SK-N-SH treated with all-trans-retinoic acid at 6 μM for 48 hours (cell line): ENCODE results near the gene EMP3.

Source experiments
- ATAC-seq: fragments of 200-7000 bp; cut with Tn5 transposase; 3 replicates; pipeline ENCODE4 v1.9.1; 2020; ENCODE audit warnings: mild to moderate bottlenecking, moderate library complexity
- BACH2 ChIP-seq: fragments of 250-450 bp; sonication (Bioruptor Pico); IDR thresholded peaks from 2 replicates; pipeline ENCODE4 v1.9.0; 2021; ENCODE audit warnings: mild to moderate bottlenecking, borderline replicate concordance
- CSDC2 ChIP-seq: fragments of 250-450 bp; sonication (Bioruptor Pico); IDR thresholded peaks from 2 replicates; pipeline ENCODE4 v1.5.0; 2020; ENCODE audit warnings: mild to moderate bottlenecking, moderate library complexity
- CSRNP3 ChIP-seq: fragments of 250-450 bp; sonication (Bioruptor Pico); IDR thresholded peaks from 2 replicates; pipeline ENCODE4 v1.5.1; 2021; ENCODE audit warnings: mild to moderate bottlenecking, moderate library complexity
- ISL1 ChIP-seq: fragments of 250-450 bp; sonication (Bioruptor Pico); IDR thresholded peaks from 2 replicates; pipeline ENCODE4 v2.1.2; 2022; ENCODE audit warnings: mild to moderate bottlenecking, moderate library complexity
- OSR1 ChIP-seq: fragments of 250-450 bp; sonication (Bioruptor Pico); IDR thresholded peaks from 2 replicates; pipeline ENCODE4 v1.8.0; 2022; ENCODE audit warnings: moderate library complexity, mild to moderate bottlenecking, inconsistent platforms
- PATZ1 ChIP-seq: fragments of 250-450 bp; sonication (Bioruptor Pico); IDR thresholded peaks from 2 replicates; pipeline ENCODE4 v1.8.0; 2020; ENCODE audit warnings: mild to moderate bottlenecking, moderate library complexity, borderline replicate concordance
- PPARA ChIP-seq: fragments of 250-450 bp; sonication (Bioruptor Pico); IDR thresholded peaks from 2 replicates; pipeline ENCODE4 v1.5.0; 2020; ENCODE audit warnings: mild to moderate bottlenecking, borderline replicate concordance
- RARB ChIP-seq: fragments of 250-450 bp; sonication (Bioruptor Pico); IDR thresholded peaks from 2 replicates; pipeline ENCODE4 v1.8.0; 2021; ENCODE audit warnings: mild to moderate bottlenecking, moderate library complexity
- TCF4 ChIP-seq: fragments of 250-450 bp; sonication (Bioruptor Pico); IDR thresholded peaks from 2 replicates; pipeline ENCODE4 v1.8.0; 2021; ENCODE audit warnings: mild to moderate bottlenecking, moderate library complexity, borderline replicate concordance
- TSHZ2 ChIP-seq: fragments of 250-450 bp; sonication (Bioruptor Pico); IDR thresholded peaks from 2 replicates; pipeline ENCODE4 v1.5.0; 2020; ENCODE audit warnings: mild to moderate bottlenecking, moderate library complexity
- ZC3H10 ChIP-seq: fragments of 250-450 bp; sonication (Bioruptor Pico); IDR thresholded peaks from 2 replicates; pipeline ENCODE4 v1.5.1; 2021; ENCODE audit warnings: mild to moderate bottlenecking, moderate library complexity
- ZNF565 ChIP-seq: fragments of 450-650 bp; formaldehyde crosslinking; conservative IDR thresholded peaks from 2 replicates; pipeline ENCODE4 v1.5.0; 2020; ENCODE audit warnings: low read depth, mild to moderate bottlenecking, moderate library complexity
- ZNF70 ChIP-seq: fragments of 450-650 bp; formaldehyde crosslinking; IDR thresholded peaks from 2 replicates; pipeline ENCODE4 v1.5.0; 2020; ENCODE audit warnings: mild to moderate bottlenecking, moderate library complexity
- ZNF8 ChIP-seq: fragments of 450-650 bp; formaldehyde crosslinking; IDR thresholded peaks from 2 replicates; pipeline ENCODE4 v1.5.0; 2020; ENCODE audit warnings: mild to moderate bottlenecking, moderate library complexity
- TF ChIP-seq, protein P1 (sequence below): fragments of 250-450 bp; sonication (Bioruptor Pico); IDR thresholded peaks from 2 replicates; pipeline ENCODE4 v1.5.1; 2020; ENCODE audit warnings: low read depth, mild to moderate bottlenecking, moderate library complexity
- TF ChIP-seq, protein P2 (sequence below): fragments of 250-450 bp; sonication (Bioruptor Pico); IDR thresholded peaks from 2 replicates; pipeline ENCODE4 v1.8.0; 2021; ENCODE audit warnings: low read depth, mild to moderate bottlenecking, moderate library complexity, borderline replicate concordance

EMP3 gene

GRCh38 chr19:48344892-48345291 is 19.5 kb downstream of the EMP3 start (continued):
- TF ChIP-seq TSHZ2 (CRISPR knock-in tag) (no peak), ZC3H10 (CRISPR knock-in tag) (no peak)

- ATAC-seq = no peak
Measured at GRCh38 chr19:48346191-48346590, 20.8 kb downstream of the EMP3 start.

GRCh38 chr19:48348045-48348444 is 22.7 kb downstream of the EMP3 start:
- peak; percentile 71 for ATAC-seq
- no peak for TF ChIP-seq CSRNP3
- TF ChIP-seq ZNF565 (CRISPR knock-in tag) = no peak
- no peak for TF ChIP-seq OSR1 (CRISPR knock-in tag)
- TF ChIP-seq PPARA (CRISPR knock-in tag) = no peak
- no peak for TF ChIP-seq CSDC2 (CRISPR knock-in tag)
- no peak for TF ChIP-seq ZNF8
- TF ChIP-seq TCF4 (CRISPR knock-in tag) = no peak
- no peak for TF ChIP-seq RARB
- TF ChIP-seq TSHZ2 (CRISPR knock-in tag) = no peak
- TF ChIP-seq PATZ1 (CRISPR knock-in tag) = no peak
- no peak for TF ChIP-seq ISL1 (CRISPR knock-in tag)

More at GRCh38 chr19:48346191-48346590, 20.8 kb downstream of the EMP3 start:
- no peak for TF ChIP-seq ZNF70
- no peak for TF ChIP-seq RARB
- no peak for TF ChIP-seq ISL1 (CRISPR knock-in tag)
- TF ChIP-seq PPARA (CRISPR knock-in tag) = no peak
- no peak for TF ChIP-seq PATZ1 (CRISPR knock-in tag)
- no peak for TF ChIP-seq OSR1 (CRISPR knock-in tag)
- no peak for TF ChIP-seq ZC3H10 (CRISPR knock-in tag)
- no peak for TF ChIP-seq ZNF8
- TF ChIP-seq, protein P1, sequence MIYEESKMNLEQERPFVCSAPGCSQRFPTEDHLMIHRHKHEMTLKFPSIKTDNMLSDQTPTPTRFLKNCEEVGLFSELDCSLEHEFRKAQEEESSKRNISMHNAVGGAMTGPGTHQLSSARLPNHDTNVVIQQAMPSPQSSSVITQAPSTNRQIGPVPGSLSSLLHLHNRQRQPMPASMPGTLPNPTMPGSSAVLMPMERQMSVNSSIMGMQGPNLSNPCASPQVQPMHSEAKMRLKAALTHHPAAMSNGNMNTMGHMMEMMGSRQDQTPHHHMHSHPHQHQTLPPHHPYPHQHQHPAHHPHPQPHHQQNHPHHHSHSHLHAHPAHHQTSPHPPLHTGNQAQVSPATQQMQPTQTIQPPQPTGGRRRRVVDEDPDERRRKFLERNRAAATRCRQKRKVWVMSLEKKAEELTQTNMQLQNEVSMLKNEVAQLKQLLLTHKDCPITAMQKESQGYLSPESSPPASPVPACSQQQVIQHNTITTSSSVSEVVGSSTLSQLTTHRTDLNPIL (CRISPR knock-in tag) = no peak
- no peak for TF ChIP-seq BACH2 (CRISPR knock-in tag)
- TF ChIP-seq, protein P2, sequence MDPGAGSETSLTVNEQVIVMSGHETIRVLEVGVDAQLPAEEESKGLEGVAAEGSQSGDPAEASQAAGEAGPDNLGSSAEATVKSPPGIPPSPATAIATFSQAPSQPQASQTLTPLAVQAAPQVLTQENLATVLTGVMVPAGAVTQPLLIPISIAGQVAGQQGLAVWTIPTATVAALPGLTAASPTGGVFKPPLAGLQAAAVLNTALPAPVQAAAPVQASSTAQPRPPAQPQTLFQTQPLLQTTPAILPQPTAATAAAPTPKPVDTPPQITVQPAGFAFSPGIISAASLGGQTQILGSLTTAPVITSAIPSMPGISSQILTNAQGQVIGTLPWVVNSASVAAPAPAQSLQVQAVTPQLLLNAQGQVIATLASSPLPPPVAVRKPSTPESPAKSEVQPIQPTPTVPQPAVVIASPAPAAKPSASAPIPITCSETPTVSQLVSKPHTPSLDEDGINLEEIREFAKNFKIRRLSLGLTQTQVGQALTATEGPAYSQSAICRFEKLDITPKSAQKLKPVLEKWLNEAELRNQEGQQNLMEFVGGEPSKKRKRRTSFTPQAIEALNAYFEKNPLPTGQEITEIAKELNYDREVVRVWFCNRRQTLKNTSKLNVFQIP (CRISPR knock-in tag) = no peak
